ENCODE data around the gene TSHB.
A peak's percentile ranks its signal among the peaks of the same experiment; 100 is the strongest.

TSHB gene

GRCh38 chr1:115057661-115058254 lies 28.1 kb downstream of the TSHB start:
- TF ChIP-seq CTCF (IDR thresholded peaks at IDR 0.05), result no peak
- H3K4me3 ChIP-seq, result no peak overlapping the region
- no peak for DNase-seq (ENCODE audit: low spot score)
- H3K27ac ChIP-seq, result no peak overlapping the region

- Histone ChIP-seq H3K27ac (no peak overlapping the region), H3K4me3 (no peak overlapping the region)
- no peak for TF ChIP-seq CTCF (IDR thresholded peaks at IDR 0.05)
- no peak for DNase-seq (ENCODE audit: low spot score)
Observed at GRCh38 chr1:115059316-115059715, 29.7 kb downstream of the TSHB start.

GRCh38 chr1:115060501-115060900 lies 30.9 kb downstream of the TSHB start:
- H3K4me3 ChIP-seq, result no peak overlapping the region
- no peak for TF ChIP-seq CTCF (IDR thresholded peaks at IDR 0.05)
- DNase-seq (ENCODE audit: low spot score), result no peak

GRCh38 chr1:115062542-115063004 lies 32.9 kb downstream of the TSHB start:
- peak overlapping the region in 1 of 2 donors; percentile 55 for H3K27ac ChIP-seq
- no peak for DNase-seq (ENCODE audit: low spot score)
- no peak overlapping the region for H3K4me3 ChIP-seq
- TF ChIP-seq CTCF (IDR thresholded peaks at IDR 0.05), result no peak

More at GRCh38 chr1:115060501-115060900, 30.9 kb downstream of the TSHB start:
- H3K27ac ChIP-seq, result no peak overlapping the region

GRCh38 chr1:115063228-115063901 lies 33.7 kb downstream of the TSHB start:
- Histone ChIP-seq H3K27ac (peak overlapping the region in 1 of 2 donors; percentile 55), H3K4me3 (no peak overlapping the region)
- DNase-seq (ENCODE audit: low spot score), result no peak
- no peak for TF ChIP-seq CTCF (IDR thresholded peaks at IDR 0.05)

GRCh38 chr1:115064461-115064860 lies 34.8 kb downstream of the TSHB start:
- no peak overlapping the region for H3K27ac ChIP-seq
- no peak for TF ChIP-seq CTCF (IDR thresholded peaks at IDR 0.05)
- no peak overlapping the region for H3K4me3 ChIP-seq
- no peak for DNase-seq (ENCODE audit: low spot score)

- no peak for TF ChIP-seq CTCF (IDR thresholded peaks at IDR 0.05)
- no peak overlapping the region for H3K27ac ChIP-seq
Observed at GRCh38 chr1:115065021-115065420, 35.4 kb downstream of the TSHB start.

More at GRCh38 chr1:115065021-115065420, 35.4 kb downstream of the TSHB start:
- H3K4me3 ChIP-seq, result no peak overlapping the region
- no peak for DNase-seq (ENCODE audit: low spot score)
